ENCODE measurements around the gene SRRM3.
"Not testable (repeated sequence)": the region's sequence is repeated elsewhere in the genome, so short reads cannot be mapped to it uniquely, and the experiment has no call there.

The SRRM3 gene

GRCh38 chr7:76231071-76231470 lies 29.4 kb downstream of the SRRM3 start:
- no peak for DNase-seq

- DNase-seq, result no peak
Measured at GRCh38 chr7:76231583-76231982, 29.9 kb downstream of the SRRM3 start.

- DNase-seq, result no peak
Measured at GRCh38 chr7:76232698-76233097, 31.0 kb downstream of the SRRM3 start.

GRCh38 chr7:76233538-76234281 lies 32.0 kb downstream of the SRRM3 start:
- no peak for DNase-seq

- DNase-seq, result no peak
Measured at GRCh38 chr7:76234282-76234584, 32.5 kb downstream of the SRRM3 start.

- DNase-seq, result no peak
Measured at GRCh38 chr7:76234931-76235441, 33.3 kb downstream of the SRRM3 start.

GRCh38 chr7:76236224-76236623 lies 34.5 kb downstream of the SRRM3 start:
- no peak for DNase-seq

- DNase-seq, result no peak
Measured at GRCh38 chr7:76238326-76238725, 36.6 kb downstream of the SRRM3 start.

- no peak for DNase-seq
Measured at GRCh38 chr7:76241141-76241540, 39.4 kb downstream of the SRRM3 start.

GRCh38 chr7:76242517-76243063 lies 40.9 kb downstream of the SRRM3 start:
- DNase-seq, result not testable (repeated sequence)

- DNase-seq, result no peak
Measured at GRCh38 chr7:76244781-76245391, 43.2 kb downstream of the SRRM3 start.

- no peak for DNase-seq
Measured at GRCh38 chr7:76246804-76247389, 45.2 kb downstream of the SRRM3 start.

GRCh38 chr7:76247938-76248337 lies 46.2 kb downstream of the SRRM3 start:
- no peak for DNase-seq

GRCh38 chr7:76252021-76252420 lies 50.3 kb downstream of the SRRM3 start:
- no peak for DNase-seq

- no peak for DNase-seq
Measured at GRCh38 chr7:76254781-76255180, 53.1 kb downstream of the SRRM3 start.

- no peak for DNase-seq
Measured at GRCh38 chr7:76257973-76258372, 56.3 kb downstream of the SRRM3 start.

GRCh38 chr7:76259124-76260093 lies 57.7 kb downstream of the SRRM3 start:
- DNase-seq, result no peak

GRCh38 chr7:76260171-76260703 lies 58.5 kb downstream of the SRRM3 start:
- no peak for DNase-seq

GRCh38 chr7:76261329-76261728 lies 59.6 kb downstream of the SRRM3 start:
- DNase-seq, result no peak

GRCh38 chr7:76261931-76262330 lies 60.2 kb downstream of the SRRM3 start:
- DNase-seq, result no peak

- no peak for DNase-seq
Measured at GRCh38 chr7:76262683-76263402, 61.1 kb downstream of the SRRM3 start.

GRCh38 chr7:76265299-76265698 lies 63.6 kb downstream of the SRRM3 start:
- no peak for DNase-seq

Measured in T1000 (cell line).